Measurements from ENCODE around the gene INSYN1.

GRCh38 chr15:73802431-73803041 is 49.4 kb upstream of the INSYN1 start:
- TF ChIP-seq CTCF (IDR thresholded peaks at IDR 0.05), result no peak
- TF ChIP-seq POLR2AphosphoS5 (IDR thresholded peaks at IDR 0.05), result peak; percentile 78

Measured in prostate gland (tissue), 2 donors.